ENCODE results near the gene GRK5. TPM values are rescaled to one million over a fixed set of nuclear protein-coding genes. Genes with fewer than 3 reads are reported as not detected.

GRK5 gene
- total RNA-seq, 1 donor, result 1.8 TPM

- Histone ChIP-seq H2AFZ (ENCODE audit: low read length) (no peak overlapping the region), H3K36me3 (ENCODE audit: insufficient read depth, low read length) (no peaks in the 10 kb centered on the region), H3K27me3 (ENCODE audit: insufficient read depth, low read length) (no peaks in the 10 kb centered on the region), H3K9me3 (ENCODE audit: low read depth, low read length) (no peaks in the 10 kb centered on the region), H3K4me1 (ENCODE audit: insufficient read depth, low read length) (peaks cover 9% of the 10 kb centered on the region), H4K20me1 (ENCODE audit: insufficient read depth, low read length) (no peaks in the 10 kb centered on the region), H3K4me3 (ENCODE audit: insufficient read depth, low read length) (no peak overlapping the region), H3K79me2 (ENCODE audit: insufficient read depth, low read length) (no peaks in the 10 kb centered on the region), H3K4me2 (ENCODE audit: insufficient read depth, low read length) (no peak overlapping the region), H3K27ac (ENCODE audit: low read depth, low read length) (no peak overlapping the region)
- TF ChIP-seq CTCF (IDR thresholded peaks at IDR 0.05; ENCODE audit: extremely low read depth, low read depth, low read length), result no peak
- no peak for DNase-seq (ENCODE audit: insufficient read length, low spot score, missing footprints)
Observed at GRCh38 chr10:119396008-119396708, 188.8 kb downstream of the GRK5 start.

GRCh38 chr10:119396709-119397071 lies 189.3 kb downstream of the GRK5 start:
- H3K4me1 ChIP-seq (ENCODE audit: insufficient read depth, low read length), result peaks cover 14% of the 10 kb centered on the region
- H3K27me3 ChIP-seq (ENCODE audit: insufficient read depth, low read length), result no peaks in the 10 kb centered on the region
- no peaks in the 10 kb centered on the region for H3K36me3 ChIP-seq (ENCODE audit: insufficient read depth, low read length)
- DNase-seq (ENCODE audit: insufficient read length, low spot score, missing footprints), result no peak
- H3K4me3 ChIP-seq (ENCODE audit: insufficient read depth, low read length), result no peak overlapping the region
- no peak overlapping the region for H2AFZ ChIP-seq (ENCODE audit: low read length)
- no peaks in the 10 kb centered on the region for H3K9me3 ChIP-seq (ENCODE audit: low read depth, low read length)
- no peak overlapping the region for H3K4me2 ChIP-seq (ENCODE audit: insufficient read depth, low read length)
- no peaks in the 10 kb centered on the region for H4K20me1 ChIP-seq (ENCODE audit: insufficient read depth, low read length)
- H3K27ac ChIP-seq (ENCODE audit: low read depth, low read length), result no peak overlapping the region
- no peaks in the 10 kb centered on the region for H3K79me2 ChIP-seq (ENCODE audit: insufficient read depth, low read length)
- TF ChIP-seq CTCF (IDR thresholded peaks at IDR 0.05; ENCODE audit: extremely low read depth, low read depth, low read length), result no peak

GRCh38 chr10:119397416-119397815 lies 190.0 kb downstream of the GRK5 start:
- no peak for DNase-seq (ENCODE audit: insufficient read length, low spot score, missing footprints)
- H3K4me1 ChIP-seq (ENCODE audit: insufficient read depth, low read length), result peaks cover 21% of the 10 kb centered on the region
- no peak overlapping the region for H3K27ac ChIP-seq (ENCODE audit: low read depth, low read length)
- no peaks in the 10 kb centered on the region for H3K9me3 ChIP-seq (ENCODE audit: low read depth, low read length)
- no peaks in the 10 kb centered on the region for H3K36me3 ChIP-seq (ENCODE audit: insufficient read depth, low read length)
- no peaks in the 10 kb centered on the region for H3K27me3 ChIP-seq (ENCODE audit: insufficient read depth, low read length)
- no peaks in the 10 kb centered on the region for H3K79me2 ChIP-seq (ENCODE audit: insufficient read depth, low read length)
- no peak overlapping the region for H2AFZ ChIP-seq (ENCODE audit: low read length)
- no peaks in the 10 kb centered on the region for H4K20me1 ChIP-seq (ENCODE audit: insufficient read depth, low read length)
- H3K4me2 ChIP-seq (ENCODE audit: insufficient read depth, low read length), result no peak overlapping the region
- no peak for TF ChIP-seq CTCF (IDR thresholded peaks at IDR 0.05; ENCODE audit: extremely low read depth, low read depth, low read length)
- no peak overlapping the region for H3K4me3 ChIP-seq (ENCODE audit: insufficient read depth, low read length)

- DNase-seq (ENCODE audit: insufficient read length, low spot score, missing footprints), result peak; percentile 54
- Histone ChIP-seq H2AFZ (ENCODE audit: low read length) (no peak overlapping the region), H3K4me3 (ENCODE audit: insufficient read depth, low read length) (no peak overlapping the region), H3K36me3 (ENCODE audit: insufficient read depth, low read length) (no peaks in the 10 kb centered on the region), H4K20me1 (ENCODE audit: insufficient read depth, low read length) (no peaks in the 10 kb centered on the region), H3K27ac (ENCODE audit: low read depth, low read length) (no peak overlapping the region), H3K4me2 (ENCODE audit: insufficient read depth, low read length) (no peak overlapping the region), H3K27me3 (ENCODE audit: insufficient read depth, low read length) (no peaks in the 10 kb centered on the region), H3K4me1 (ENCODE audit: insufficient read depth, low read length) (peaks cover 21% of the 10 kb centered on the region), H3K9me3 (ENCODE audit: low read depth, low read length) (no peaks in the 10 kb centered on the region), H3K79me2 (ENCODE audit: insufficient read depth, low read length) (no peaks in the 10 kb centered on the region)
- no peak for TF ChIP-seq CTCF (IDR thresholded peaks at IDR 0.05; ENCODE audit: extremely low read depth, low read depth, low read length)
Observed at GRCh38 chr10:119398996-119399395, 191.6 kb downstream of the GRK5 start.
